ENCODE measurements around the gene APOD.

DNA sequence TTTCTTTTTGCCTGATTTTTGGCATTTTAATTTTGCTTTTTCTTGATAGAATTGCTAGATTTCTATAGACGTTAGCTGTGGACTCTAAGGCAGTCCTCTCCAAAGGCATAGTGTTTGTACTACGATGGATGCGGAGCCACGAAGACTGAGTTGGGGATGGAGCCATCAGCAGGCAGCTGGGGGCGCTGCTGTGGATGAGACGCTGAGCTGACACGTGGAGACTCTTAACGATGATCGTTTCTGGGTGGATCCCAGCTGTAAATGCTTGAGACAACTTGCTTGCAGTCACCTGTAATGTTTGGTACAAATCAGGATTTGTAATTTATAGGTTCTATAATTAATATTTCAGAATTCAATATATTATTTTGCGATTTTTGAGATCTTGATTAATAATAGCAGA is 27.4 kb downstream of the APOD start:
- TF ChIP-seq, protein P1, sequence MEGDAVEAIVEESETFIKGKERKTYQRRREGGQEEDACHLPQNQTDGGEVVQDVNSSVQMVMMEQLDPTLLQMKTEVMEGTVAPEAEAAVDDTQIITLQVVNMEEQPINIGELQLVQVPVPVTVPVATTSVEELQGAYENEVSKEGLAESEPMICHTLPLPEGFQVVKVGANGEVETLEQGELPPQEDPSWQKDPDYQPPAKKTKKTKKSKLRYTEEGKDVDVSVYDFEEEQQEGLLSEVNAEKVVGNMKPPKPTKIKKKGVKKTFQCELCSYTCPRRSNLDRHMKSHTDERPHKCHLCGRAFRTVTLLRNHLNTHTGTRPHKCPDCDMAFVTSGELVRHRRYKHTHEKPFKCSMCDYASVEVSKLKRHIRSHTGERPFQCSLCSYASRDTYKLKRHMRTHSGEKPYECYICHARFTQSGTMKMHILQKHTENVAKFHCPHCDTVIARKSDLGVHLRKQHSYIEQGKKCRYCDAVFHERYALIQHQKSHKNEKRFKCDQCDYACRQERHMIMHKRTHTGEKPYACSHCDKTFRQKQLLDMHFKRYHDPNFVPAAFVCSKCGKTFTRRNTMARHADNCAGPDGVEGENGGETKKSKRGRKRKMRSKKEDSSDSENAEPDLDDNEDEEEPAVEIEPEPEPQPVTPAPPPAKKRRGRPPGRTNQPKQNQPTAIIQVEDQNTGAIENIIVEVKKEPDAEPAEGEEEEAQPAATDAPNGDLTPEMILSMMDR (conservative IDR thresholded peaks at IDR 0.05) = no peak; the same call in 1 of the 2 replicates
- no peak for TF ChIP-seq EZH2 (IDR thresholded peaks at IDR 0.05; ENCODE audit: low read depth)

Data from PC-9 (cell line).